Neural cell (in vitro differentiated cells): ENCODE data around the gene RPL18A. TPM values are rescaled to one million over a fixed set of nuclear protein-coding genes. Genes with fewer than 3 reads are reported as not detected.

Experiments used
- H2AFZ ChIP-seq: fragments of 200-600, 300-800 bp; sonication (generic), shearing (Covaris generic); 2 replicates; pipeline ENCODE4 v1.6.0; 2014; ENCODE audit warnings: low read depth, mild to moderate bottlenecking, antibody characterized with exemption, low read length, moderate library complexity
- H3F3A ChIP-seq: fragments of 200-600 bp; shearing (Covaris generic); 2 replicates; pipeline ENCODE4 v1.6.1; 2016; ENCODE audit warnings: mild to moderate bottlenecking, moderate library complexity, mixed read lengths, antibody characterized with exemption, low read length; ENCODE audit not compliant: insufficient read depth, poor library complexity, severe bottlenecking
- H3K27ac ChIP-seq: fragments of 200-600, 300-800 bp; sonication (generic), shearing (Covaris generic); 2 replicates; pipeline ENCODE4 v1.5.1; 2014; ENCODE audit warnings: mild to moderate bottlenecking, low read length, moderate library complexity
- H3K27me3 ChIP-seq: fragments of 300-800, 200-600 bp; sonication (generic), shearing (Covaris generic); 2 replicates; pipeline ENCODE4 v1.6.0; 2014; ENCODE audit warnings: mild to moderate bottlenecking, low read depth, low read length, moderate library complexity; ENCODE audit not compliant: insufficient read depth
- H3K36me3 ChIP-seq: fragments of 300-800, 200-600 bp; sonication (generic), shearing (Covaris generic); 2 replicates; pipeline ENCODE4 v1.5.1; 2014; ENCODE audit warnings: mild to moderate bottlenecking, antibody characterized with exemption, low read length, moderate library complexity; ENCODE audit not compliant: insufficient read depth
- H3K4me2 ChIP-seq: fragments of 300-800, 200-600 bp; sonication (generic), shearing (Covaris generic); 2 replicates; pipeline ENCODE4 v1.6.0; 2014; ENCODE audit warnings: mild to moderate bottlenecking, low read length
- H3K4me3 ChIP-seq: fragments of 300-800, 200-600 bp; sonication (generic), shearing (Covaris generic); 2 replicates; pipeline ENCODE4 v1.5.1; 2014; ENCODE audit warnings: mild to moderate bottlenecking, low read length, moderate library complexity
- H3K79me2 ChIP-seq: fragments of 200-600 bp; shearing (Covaris generic); replicated peaks from 2 replicates; pipeline ENCODE4 v1.6.0; 2014; ENCODE audit warnings: mild to moderate bottlenecking, low read length, moderate library complexity; ENCODE audit not compliant: insufficient read depth
- H3K9ac ChIP-seq: fragments of 300-800, 200-600 bp; sonication (generic), shearing (Covaris generic); 2 replicates; pipeline ENCODE4 v1.6.1; 2016; ENCODE audit warnings: mild to moderate bottlenecking, low read length, mixed read lengths
- H3K9me2 ChIP-seq: fragments of 200-600 bp; shearing (Covaris generic); 2 replicates; pipeline ENCODE4 v1.6.1; 2016; ENCODE audit warnings: mild to moderate bottlenecking, low read length, mixed read lengths; ENCODE audit not compliant: insufficient read depth
- H3K9me3 ChIP-seq: fragments of 200-600, 300-800 bp; sonication (generic), shearing (Covaris generic); 2 replicates; pipeline ENCODE4 v1.6.1; 2016; ENCODE audit warnings: mild to moderate bottlenecking, mixed run types, low read length, moderate library complexity, mixed read lengths
- H4K20me1 ChIP-seq: fragments of 200-600 bp; shearing (Covaris generic); 2 replicates; pipeline ENCODE4 v1.6.1; 2016; ENCODE audit warnings: mild to moderate bottlenecking, mixed run types; ENCODE audit not compliant: insufficient read depth
- EP300 ChIP-seq: fragments of 450-650 bp; conservative IDR thresholded peaks from 2 replicates; pipeline ENCODE4 v1.6.1; 2014; ENCODE audit warnings: antibody characterized with exemption, mild to moderate bottlenecking, moderate library complexity; ENCODE audit not compliant: poor library complexity, severe bottlenecking
- MXI1 ChIP-seq: fragments of 450-650 bp; conservative IDR thresholded peaks from 2 replicates; pipeline ENCODE4 v1.6.1; 2014; ENCODE audit warnings: antibody characterized with exemption, mild to moderate bottlenecking; ENCODE audit not compliant: poor library complexity, severe bottlenecking
- POLR2AphosphoS5 ChIP-seq: IDR thresholded peaks from 2 replicates; pipeline ENCODE4 v1.6.1; 2012
- RAD21 ChIP-seq: fragments of 450-650 bp; conservative IDR thresholded peaks from 2 replicates; pipeline ENCODE4 v1.6.1; 2014; ENCODE audit warnings: antibody characterized with exemption, mild to moderate bottlenecking, moderate library complexity
- SMC3 ChIP-seq: fragments of 450-650 bp; conservative IDR thresholded peaks from 2 replicates; pipeline ENCODE4 v1.6.1; 2014; ENCODE audit warnings: antibody characterized with exemption, mild to moderate bottlenecking, moderate library complexity; ENCODE audit not compliant: poor library complexity
- polyA plus RNA-seq: library from polyadenylated mRNA; depleted of rRNA; stranded (reverse); fragments of >200 nt; gene quantifications from 2 replicates; pipeline ENCODE4 v1.2.3, GENCODE V29; 2014
- TF ChIP-seq, protein P1 (sequence below): IDR thresholded peaks from 2 replicates; pipeline ENCODE4 v1.6.1; 2012; ENCODE audit warnings: borderline replicate concordance
- TF ChIP-seq, protein P2 (sequence below): fragments of 450-650 bp; IDR thresholded peaks from 2 replicates; pipeline ENCODE4 v1.5.1; 2014; ENCODE audit warnings: antibody characterized with exemption, mild to moderate bottlenecking, moderate library complexity; ENCODE audit not compliant: poor library complexity, severe bottlenecking

The RPL18A gene
- polyA plus RNA-seq, 1 donor from 2014 or later, result 681 TPM

GRCh38 chr19:17871878-17872250 is 12.2 kb downstream of the RPL18A start, which contains the start of gene SLC5A5:
TSS of gene SLC5A5 (plus strand) at chr19:17871945. CDS start at chr19:17872320, 375 bp downstream.
- Histone ChIP-seq H3K9me2 (no peaks in the 10 kb centered on the region), H3K27me3 (peaks cover 5% of the 10 kb centered on the region), H3K79me2 (no peaks in the 10 kb centered on the region), H3F3A (no peaks in the 10 kb centered on the region), H3K27ac (no peak within 1 kb of the TSS), H2AFZ (no peak within 1 kb of the TSS), H4K20me1 (no peaks in the 10 kb centered on the region), H3K4me2 (no peak within 1 kb of the TSS), H3K9ac (no peak within 1 kb of the TSS), H3K9me3 (no peaks in the 10 kb centered on the region), H3K4me3 (no peak within 1 kb of the TSS), H3K36me3 (no peaks in the 10 kb centered on the region)
- TF ChIP-seq POLR2AphosphoS5, result no peak
- TF ChIP-seq, protein P1, sequence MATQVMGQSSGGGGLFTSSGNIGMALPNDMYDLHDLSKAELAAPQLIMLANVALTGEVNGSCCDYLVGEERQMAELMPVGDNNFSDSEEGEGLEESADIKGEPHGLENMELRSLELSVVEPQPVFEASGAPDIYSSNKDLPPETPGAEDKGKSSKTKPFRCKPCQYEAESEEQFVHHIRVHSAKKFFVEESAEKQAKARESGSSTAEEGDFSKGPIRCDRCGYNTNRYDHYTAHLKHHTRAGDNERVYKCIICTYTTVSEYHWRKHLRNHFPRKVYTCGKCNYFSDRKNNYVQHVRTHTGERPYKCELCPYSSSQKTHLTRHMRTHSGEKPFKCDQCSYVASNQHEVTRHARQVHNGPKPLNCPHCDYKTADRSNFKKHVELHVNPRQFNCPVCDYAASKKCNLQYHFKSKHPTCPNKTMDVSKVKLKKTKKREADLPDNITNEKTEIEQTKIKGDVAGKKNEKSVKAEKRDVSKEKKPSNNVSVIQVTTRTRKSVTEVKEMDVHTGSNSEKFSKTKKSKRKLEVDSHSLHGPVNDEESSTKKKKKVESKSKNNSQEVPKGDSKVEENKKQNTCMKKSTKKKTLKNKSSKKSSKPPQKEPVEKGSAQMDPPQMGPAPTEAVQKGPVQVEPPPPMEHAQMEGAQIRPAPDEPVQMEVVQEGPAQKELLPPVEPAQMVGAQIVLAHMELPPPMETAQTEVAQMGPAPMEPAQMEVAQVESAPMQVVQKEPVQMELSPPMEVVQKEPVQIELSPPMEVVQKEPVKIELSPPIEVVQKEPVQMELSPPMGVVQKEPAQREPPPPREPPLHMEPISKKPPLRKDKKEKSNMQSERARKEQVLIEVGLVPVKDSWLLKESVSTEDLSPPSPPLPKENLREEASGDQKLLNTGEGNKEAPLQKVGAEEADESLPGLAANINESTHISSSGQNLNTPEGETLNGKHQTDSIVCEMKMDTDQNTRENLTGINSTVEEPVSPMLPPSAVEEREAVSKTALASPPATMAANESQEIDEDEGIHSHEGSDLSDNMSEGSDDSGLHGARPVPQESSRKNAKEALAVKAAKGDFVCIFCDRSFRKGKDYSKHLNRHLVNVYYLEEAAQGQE, result no peak

DNA sequence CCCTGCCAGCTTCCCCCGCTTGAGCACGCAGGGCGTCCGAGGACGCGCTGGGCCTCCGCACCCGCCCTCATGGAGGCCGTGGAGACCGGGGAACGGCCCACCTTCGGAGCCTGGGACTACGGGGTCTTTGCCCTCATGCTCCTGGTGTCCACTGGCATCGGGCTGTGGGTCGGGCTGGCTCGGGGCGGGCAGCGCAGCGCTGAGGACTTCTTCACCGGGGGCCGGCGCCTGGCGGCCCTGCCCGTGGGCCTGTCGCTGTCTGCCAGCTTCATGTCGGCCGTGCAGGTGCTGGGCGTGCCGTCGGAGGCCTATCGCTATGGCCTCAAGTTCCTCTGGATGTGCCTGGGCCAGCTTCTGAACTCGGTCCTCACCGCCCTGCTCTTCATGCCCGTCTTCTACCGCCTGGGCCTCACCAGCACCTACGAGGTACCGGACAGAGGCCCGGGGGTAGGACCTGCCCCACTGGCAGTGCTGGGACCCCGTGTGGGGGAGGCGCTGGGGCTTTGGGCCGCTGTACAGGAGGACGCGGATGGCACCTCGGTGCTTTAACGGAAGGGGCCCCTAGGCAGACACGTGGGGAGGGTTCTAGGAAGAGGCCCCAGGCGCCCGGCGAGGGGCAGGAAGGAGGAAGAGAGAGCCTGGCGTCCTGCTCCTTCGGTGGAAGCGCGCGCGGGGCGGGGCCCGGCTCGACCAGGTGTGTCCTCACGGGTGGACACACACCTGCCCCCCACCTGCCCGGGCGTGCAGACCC is 12.7 kb downstream of the RPL18A start:
- H3K4me3 ChIP-seq, result no peak overlapping the region
- peaks cover 5% of the 10 kb centered on the region for H3K27me3 ChIP-seq
- no peaks in the 10 kb centered on the region for H3K9me3 ChIP-seq
- H4K20me1 ChIP-seq, result no peaks in the 10 kb centered on the region
- no peaks in the 10 kb centered on the region for H3K79me2 ChIP-seq
- no peak overlapping the region for H3K27ac ChIP-seq
- H2AFZ ChIP-seq, result no peak overlapping the region
- no peaks in the 10 kb centered on the region for H3K9me2 ChIP-seq
- TF ChIP-seq, protein P1, result no peak
- TF ChIP-seq SMC3 (no peak), RAD21 (no peak), EP300 (no peak), MXI1 (no peak)
- TF ChIP-seq, protein P2, sequence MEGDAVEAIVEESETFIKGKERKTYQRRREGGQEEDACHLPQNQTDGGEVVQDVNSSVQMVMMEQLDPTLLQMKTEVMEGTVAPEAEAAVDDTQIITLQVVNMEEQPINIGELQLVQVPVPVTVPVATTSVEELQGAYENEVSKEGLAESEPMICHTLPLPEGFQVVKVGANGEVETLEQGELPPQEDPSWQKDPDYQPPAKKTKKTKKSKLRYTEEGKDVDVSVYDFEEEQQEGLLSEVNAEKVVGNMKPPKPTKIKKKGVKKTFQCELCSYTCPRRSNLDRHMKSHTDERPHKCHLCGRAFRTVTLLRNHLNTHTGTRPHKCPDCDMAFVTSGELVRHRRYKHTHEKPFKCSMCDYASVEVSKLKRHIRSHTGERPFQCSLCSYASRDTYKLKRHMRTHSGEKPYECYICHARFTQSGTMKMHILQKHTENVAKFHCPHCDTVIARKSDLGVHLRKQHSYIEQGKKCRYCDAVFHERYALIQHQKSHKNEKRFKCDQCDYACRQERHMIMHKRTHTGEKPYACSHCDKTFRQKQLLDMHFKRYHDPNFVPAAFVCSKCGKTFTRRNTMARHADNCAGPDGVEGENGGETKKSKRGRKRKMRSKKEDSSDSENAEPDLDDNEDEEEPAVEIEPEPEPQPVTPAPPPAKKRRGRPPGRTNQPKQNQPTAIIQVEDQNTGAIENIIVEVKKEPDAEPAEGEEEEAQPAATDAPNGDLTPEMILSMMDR, result no peak
- H3K4me2 ChIP-seq, result no peak overlapping the region
- no peaks in the 10 kb centered on the region for H3F3A ChIP-seq
- no peaks in the 10 kb centered on the region for H3K36me3 ChIP-seq
- H3K9ac ChIP-seq, result no peak overlapping the region
